Motor neuron (in vitro differentiated cells): Measurements from ENCODE around the gene DHRS12. TPM values are rescaled to one million over a fixed set of nuclear protein-coding genes. Genes with fewer than 3 reads are reported as not detected.

ENCODE experiments used
- ATAC-seq, 8 experiments: fragments of 200-7000 bp; cut with Tn5 transposase; replicated peaks in 6 of 8; 2 replicates each; pipeline ENCODE4 v1.8.0; 2021; ENCODE audit warnings: mild to moderate bottlenecking in 8 of 8, moderate library complexity in 8 of 8
- H3K27ac ChIP-seq, 2 donors: fragments of 250-450 bp; sonication (Bioruptor Pico); 2 replicates each; pipeline ENCODE4 v1.9.0; 2021; ENCODE audit warnings: antibody characterized with exemption in 2 of 2, mild to moderate bottlenecking in 2 of 2, moderate library complexity in 1 of 2
- H3K4me1 ChIP-seq, 2 donors: fragments of 250-450 bp; sonication (Bioruptor Pico); replicated peaks in 1 of 2; 2 replicates each; pipeline ENCODE4 v1.6.1; 2021; ENCODE audit warnings: antibody characterized with exemption in 2 of 2, mild to moderate bottlenecking in 2 of 2, moderate library complexity in 1 of 2
- H3K4me3 ChIP-seq, 5 donors: fragments of 250-450 bp; sonication (Bioruptor Pico); 2 replicates each; pipeline ENCODE4 v1.9.0; 2021; ENCODE audit warnings: antibody characterized with exemption in 5 of 5, mild to moderate bottlenecking in 5 of 5, moderate library complexity in 4 of 5
- WGBS, 10 experiments: fragments of 450-650 bp; shearing (Covaris generic); methylation state at CpG; one replicate each; pipeline ENCODE4 v1.0.0; 2022; 5-methylcytosine and 5-hydroxymethylcytosine counted together
- in situ Hi-C, 9 experiments: fragments of 400-800 bp; cut with MboI; loops; one replicate each; pipeline ENCODE4 v1.15.0; 2021; ENCODE audit warnings: low sequenced_read_pairs in 9 of 9, low pct_unique_long_range_greater_than_20kb in 2 of 9; ENCODE audit not compliant: unreplicated experiment in 9 of 9
- total RNA-seq, 8 experiments: library from RNA; unstranded; fragments of 300-600 nt; gene quantifications; 2 replicates each; pipeline versions ENCODE4 v1.2.3 to v1.2.4, GENCODE V29; 2022

The DHRS12 gene
- total RNA-seq, 8 experiments from 2014 or later: 3.5 to 8.9 (median 5.2) TPM

- H3K4me1 ChIP-seq: peaks cover 22 to 23% of the 10 kb centered on the region in 2 donors
- WGBS, 10 experiments: 20 to 100% (median 60%) methylated on average over 1 to 10 of the region's 10 CpGs; no CpG with 5 or more reads in 2 of the 10 experiments
- no peak overlapping the region for H3K4me3 ChIP-seq
- in situ Hi-C loops: loop anchor here in 2 of 9 experiments (25.0 kb wide), 1 partner anchor 349 kb away; no protein-coding TSS in a partner anchor
- peak in 3 of 8 experiments; percentile 12 to 41 (median 24) for ATAC-seq
- peak overlapping the region; percentile 68 to 80 for H3K27ac ChIP-seq
Measured at GRCh38 chr13:51786425-51787265, 17.3 kb downstream of the DHRS12 start.

- WGBS, 10 experiments: 0 to 80% (median 40%) methylated on average over 1 to 10 of the region's 12 CpGs; no CpG with 5 or more reads in 1 of the 10 experiments
- no peak overlapping the region for H3K4me3 ChIP-seq
- peak; percentile 66 to 95 (median 92) for ATAC-seq
- in situ Hi-C loops: loop anchor here in 2 of 9 experiments (25.0 kb wide), 1 partner anchor 349 kb away; no protein-coding TSS in a partner anchor
- peak overlapping the region; percentile 68 to 80 for H3K27ac ChIP-seq
- H3K4me1 ChIP-seq: peaks cover 22 to 23% of the 10 kb centered on the region in 2 donors
Measured at GRCh38 chr13:51785712-51786424, 18.1 kb downstream of the DHRS12 start.

GRCh38 chr13:51784097-51784496, 19.9 kb downstream of the DHRS12 start:
- Histone ChIP-seq H3K27ac (no peak overlapping the region), H3K4me1 (peaks cover 22 to 23% of the 10 kb centered on the region in 2 donors), H3K4me3 (no peak overlapping the region)
- in situ Hi-C loops: loop anchor here in 2 of 9 experiments (25.0 kb wide), 1 partner anchor 347 kb away; no protein-coding TSS in a partner anchor
- ATAC-seq: no peak
- WGBS, 10 experiments: 100% methylated on average over 1 of the region's 1 CpG; no CpG with 5 or more reads in 8 of the 10 experiments

- WGBS, 10 experiments: 44 to 100% (median 79%) methylated on average over 1 to 9 of the region's 9 CpGs
- peak in 3 of 8 experiments; percentile 27 to 61 (median 29) for ATAC-seq
- no peak overlapping the region for H3K4me3 ChIP-seq
- H3K4me1 ChIP-seq: peaks cover 23 to 25% of the 10 kb centered on the region in 2 donors
- H3K27ac ChIP-seq: no peak overlapping the region
- in situ Hi-C loops: loop anchor here in 2 of 9 experiments (25.0 kb wide), 1 partner anchor 346 kb away; no protein-coding TSS in a partner anchor
Measured at GRCh38 chr13:51783428-51784094, 20.4 kb downstream of the DHRS12 start.

GRCh38 chr13:51782026-51782710, 21.8 kb downstream of the DHRS12 start:
- ATAC-seq: no peak
- H3K4me3 ChIP-seq: no peak overlapping the region
- WGBS, 10 experiments: 77 to 100% (median 80%) methylated on average over 1 to 7 of the region's 15 CpGs; no CpG with 5 or more reads in 3 of the 10 experiments
- H3K27ac ChIP-seq: no peak overlapping the region
- H3K4me1 ChIP-seq: peaks cover 29 to 36% of the 10 kb centered on the region in 2 donors
- in situ Hi-C loops: loop anchor here in 2 of 9 experiments (25.0 kb wide), 1 partner anchor 345 kb away; no protein-coding TSS in a partner anchor

GRCh38 chr13:51781246-51782022, 22.5 kb downstream of the DHRS12 start:
- Histone ChIP-seq H3K27ac (no peak overlapping the region), H3K4me3 (no peak overlapping the region), H3K4me1 (peaks cover 22 to 28% of the 10 kb centered on the region in 2 donors)
- WGBS, 10 experiments: 72 to 87% (median 72%) methylated on average over 2 to 5 of the region's 15 CpGs; no CpG with 5 or more reads in 4 of the 10 experiments
- ATAC-seq: peak in 3 of 8 experiments; percentile 11 to 65 (median 25)
- in situ Hi-C loops: loop anchor here in 2 of 9 experiments (25.0 kb wide), 1 partner anchor 344 kb away; no protein-coding TSS in a partner anchor

GRCh38 chr13:51780099-51780498, 23.9 kb downstream of the DHRS12 start:
- WGBS, 10 experiments: 43 to 94% (median 84%) methylated on average over 1 to 3 of the region's 3 CpGs; no CpG with 5 or more reads in 2 of the 10 experiments
- in situ Hi-C loops: loop anchor here in 2 of 9 experiments (25.0 kb wide), 1 partner anchor 343 kb away; no protein-coding TSS in a partner anchor
- Histone ChIP-seq H3K4me3 (no peak overlapping the region), H3K27ac (no peak overlapping the region), H3K4me1 (peaks cover 14 to 16% of the 10 kb centered on the region in 2 donors)
- no peak for ATAC-seq

- WGBS, 10 experiments: 7 to 60% (median 27%) methylated on average over 1 to 7 of the region's 11 CpGs; no CpG with 5 or more reads in 4 of the 10 experiments
- ATAC-seq: peak in 5 of 8 experiments; percentile 59 to 77 (median 76)
Measured at GRCh38 chr13:51778392-51778791, 25.6 kb downstream of the DHRS12 start.

GRCh38 chr13:51777921-51778320, 26.0 kb downstream of the DHRS12 start:
- peak in 4 of 8 experiments; percentile 5 to 52 (median 48) for ATAC-seq
- H3K27ac ChIP-seq: peak overlapping the region; percentile 3 to 22
- WGBS, 10 experiments: 40 to 100% (median 97%) methylated on average over 1 to 3 of the region's 9 CpGs; no CpG with 5 or more reads in 6 of the 10 experiments
- H3K4me1 ChIP-seq: peaks cover 11 to 16% of the 10 kb centered on the region in 2 donors
- H3K4me3 ChIP-seq: no peak overlapping the region
- in situ Hi-C loops: loop anchor here in 2 of 9 experiments (25.0 kb wide), 1 partner anchor 341 kb away; no protein-coding TSS in a partner anchor

More at GRCh38 chr13:51778392-51778791, 25.6 kb downstream of the DHRS12 start:
- Histone ChIP-seq H3K4me3 (no peak overlapping the region), H3K4me1 (peaks cover 14 to 16% of the 10 kb centered on the region in 2 donors), H3K27ac (peak overlapping the region in 1 of 2 donors; percentile 3)
- in situ Hi-C loops: loop anchor here in 2 of 9 experiments (25.0 kb wide), 1 partner anchor 341 kb away; no protein-coding TSS in a partner anchor

- 47 to 100% (median 90%) methylated on average over 1 to 5 of the region's 7 CpGs; no CpG with 5 or more reads in 5 of the 10 experiments for WGBS, 10 experiments
- ATAC-seq: peak in 1 of 8 experiments; percentile 22
- H3K4me1 ChIP-seq: peaks cover 10 to 16% of the 10 kb centered on the region in 2 donors
- in situ Hi-C loops: loop anchor here in 2 of 9 experiments (25.0 kb wide), 1 partner anchor 339 kb away; no protein-coding TSS in a partner anchor
- H3K4me3 ChIP-seq: no peak overlapping the region
- H3K27ac ChIP-seq: no peak overlapping the region
Measured at GRCh38 chr13:51776179-51776578, 27.8 kb downstream of the DHRS12 start.

- 86 to 100% (median 94%) methylated on average over 1 to 8 of the region's 11 CpGs; no CpG with 5 or more reads in 4 of the 10 experiments for WGBS, 10 experiments
- no peak overlapping the region for H3K27ac ChIP-seq
- ATAC-seq: no peak
- H3K4me1 ChIP-seq: peaks cover 8 to 14% of the 10 kb centered on the region in 2 donors
- in situ Hi-C loops: loop anchor here in 1 of 9 experiments (25.0 kb wide), 1 partner anchor 336 kb away; no protein-coding TSS in a partner anchor
- no peak overlapping the region for H3K4me3 ChIP-seq
Measured at GRCh38 chr13:51773515-51773914, 30.4 kb downstream of the DHRS12 start.
